Measurements from ENCODE around the gene TP63. TPM values are rescaled to one million over a fixed set of nuclear protein-coding genes. Genes with fewer than 3 reads are reported as not detected.

Gene TP63
- polyA plus RNA-seq, 4 donors: under 0.01 to 0.12 (median 0.03) TPM; not detected in 1

DNA sequence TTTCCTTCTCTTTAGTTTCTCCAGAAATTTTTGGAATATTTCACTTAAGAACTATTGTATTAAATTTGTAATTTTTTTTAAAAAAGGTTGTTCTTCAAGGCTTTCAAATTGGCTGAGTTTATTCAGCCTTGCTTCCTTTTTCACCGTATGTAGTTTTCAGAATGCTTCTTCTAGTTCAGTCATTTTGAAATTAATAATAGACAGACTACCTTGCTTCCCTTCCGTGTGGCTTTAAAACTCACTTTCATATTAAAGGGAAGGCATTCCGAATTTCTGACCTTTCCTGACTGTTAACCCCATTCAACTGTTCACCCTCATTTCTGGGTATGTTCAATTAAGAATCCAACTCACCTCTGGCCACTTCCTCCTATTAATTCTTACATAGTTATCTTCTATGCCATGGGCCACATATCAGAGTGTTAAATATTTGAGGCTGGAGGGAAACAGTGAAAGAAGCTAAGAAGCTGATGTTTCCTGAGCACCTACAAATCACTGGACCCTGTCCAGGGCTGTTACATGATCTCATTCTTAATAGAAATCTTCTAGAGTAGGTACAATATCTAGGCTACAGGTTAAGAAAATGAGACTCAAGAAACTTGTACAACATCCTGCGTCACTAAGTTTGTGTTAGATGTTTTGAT is 252.0 kb downstream of the TP63 start:
- Histone ChIP-seq H3K4me3 (ENCODE audit: low read depth in 1 of 3, low read length in 3 of 3) (no peak overlapping the region), H3K27me3 (ENCODE audit: control insufficient read depth in 3 of 3, insufficient read depth in 3 of 3, low read length in 3 of 3) (no peaks in the 10 kb centered on the region), H3K9me3 (ENCODE audit: control insufficient read depth in 2 of 2, insufficient read depth in 1 of 2, low read depth in 1 of 2, low read length in 1 of 2) (no peaks in the 10 kb centered on the region), H3K36me3 (ENCODE audit: control insufficient read depth in 3 of 3, insufficient read depth in 2 of 3, low read depth in 1 of 3, low read length in 3 of 3) (no peaks in the 10 kb centered on the region), H3K27ac (ENCODE audit: low read depth in 1 of 3, low read length in 2 of 3) (no peak overlapping the region), H3K4me1 (ENCODE audit: control insufficient read depth in 3 of 3, insufficient read depth in 2 of 3, low read depth in 1 of 3, low read length in 2 of 3) (no peaks in the 10 kb centered on the region)
- DNase-seq: no peak
- no peak for FAIRE-seq
- WGBS, 3 donors: 73 to 77% (median 75%) methylated on average over 4 of the region's 4 CpGs

- WGBS, 3 donors: 61 to 66% (median 62%) methylated on average over 4 of the region's 4 CpGs
- Histone ChIP-seq H3K9me3 (ENCODE audit: control insufficient read depth in 2 of 2, insufficient read depth in 1 of 2, low read depth in 1 of 2, low read length in 1 of 2) (no peaks in the 10 kb centered on the region), H3K4me3 (ENCODE audit: low read depth in 1 of 3, low read length in 3 of 3) (no peak overlapping the region), H3K27me3 (ENCODE audit: control insufficient read depth in 3 of 3, insufficient read depth in 3 of 3, low read length in 3 of 3) (no peaks in the 10 kb centered on the region), H3K4me1 (ENCODE audit: control insufficient read depth in 3 of 3, insufficient read depth in 2 of 3, low read depth in 1 of 3, low read length in 2 of 3) (no peaks in the 10 kb centered on the region), H3K27ac (ENCODE audit: low read depth in 1 of 3, low read length in 2 of 3) (no peak overlapping the region), H3K36me3 (ENCODE audit: control insufficient read depth in 3 of 3, insufficient read depth in 2 of 3, low read depth in 1 of 3, low read length in 3 of 3) (no peaks in the 10 kb centered on the region)
- FAIRE-seq (no peak), DNase-seq (no peak)
Observed at GRCh38 chr3:189890496-189890895, 259.3 kb downstream of the TP63 start.

DNA sequence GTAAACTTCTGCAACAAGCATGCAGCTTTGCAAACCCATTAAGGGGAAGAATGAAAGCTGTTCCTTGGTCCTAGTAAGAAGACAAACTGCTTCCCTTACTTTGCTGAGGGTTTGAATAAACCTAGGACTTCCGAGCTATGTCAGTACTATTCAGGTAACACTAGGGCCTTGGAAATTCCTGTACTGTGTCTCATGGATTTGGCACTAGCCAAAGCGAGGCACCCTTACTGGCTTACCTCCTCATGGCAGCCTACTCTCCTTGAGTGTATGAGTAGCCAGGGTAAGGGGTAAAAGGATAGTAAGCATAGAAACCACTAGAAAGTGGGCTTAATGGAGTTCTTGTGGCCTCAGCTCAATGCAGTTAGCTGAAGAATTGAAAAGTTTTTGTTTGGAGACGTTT is 265.3 kb downstream of the TP63 start:
- H3K9me3 ChIP-seq (ENCODE audit: control insufficient read depth in 2 of 2, insufficient read depth in 1 of 2, low read depth in 1 of 2, low read length in 1 of 2): no peaks in the 10 kb centered on the region
- no peak overlapping the region for H3K27ac ChIP-seq (ENCODE audit: low read depth in 1 of 3, low read length in 2 of 3)
- no peaks in the 10 kb centered on the region for H3K36me3 ChIP-seq (ENCODE audit: control insufficient read depth in 3 of 3, insufficient read depth in 2 of 3, low read depth in 1 of 3, low read length in 3 of 3)
- H3K4me1 ChIP-seq (ENCODE audit: control insufficient read depth in 3 of 3, insufficient read depth in 2 of 3, low read depth in 1 of 3, low read length in 2 of 3): no peaks in the 10 kb centered on the region
- no peaks in the 10 kb centered on the region for H3K27me3 ChIP-seq (ENCODE audit: control insufficient read depth in 3 of 3, insufficient read depth in 3 of 3, low read length in 3 of 3)
- DNase-seq: no peak
- 76 to 87% (median 79%) methylated on average over 3 of the region's 3 CpGs for WGBS, 3 donors
- H3K4me3 ChIP-seq (ENCODE audit: low read depth in 1 of 3, low read length in 3 of 3): no peak overlapping the region
- FAIRE-seq: no peak

GRCh38 chr3:189897406-189897805 is 266.2 kb downstream of the TP63 start:
- no peaks in the 10 kb centered on the region for H3K36me3 ChIP-seq (ENCODE audit: control insufficient read depth in 3 of 3, insufficient read depth in 2 of 3, low read depth in 1 of 3, low read length in 3 of 3)
- 86 to 92% (median 87%) methylated on average over 2 of the region's 2 CpGs for WGBS, 3 donors
- H3K9me3 ChIP-seq (ENCODE audit: control insufficient read depth in 2 of 2, insufficient read depth in 1 of 2, low read depth in 1 of 2, low read length in 1 of 2): no peaks in the 10 kb centered on the region
- no peaks in the 10 kb centered on the region for H3K27me3 ChIP-seq (ENCODE audit: control insufficient read depth in 3 of 3, insufficient read depth in 3 of 3, low read length in 3 of 3)
- FAIRE-seq (no peak), DNase-seq (no peak)
- H3K4me3 ChIP-seq (ENCODE audit: low read depth in 1 of 3, low read length in 3 of 3): no peak overlapping the region
- H3K27ac ChIP-seq (ENCODE audit: low read depth in 1 of 3, low read length in 2 of 3): no peak overlapping the region
- H3K4me1 ChIP-seq (ENCODE audit: control insufficient read depth in 3 of 3, insufficient read depth in 2 of 3, low read depth in 1 of 3, low read length in 2 of 3): no peaks in the 10 kb centered on the region

DNA sequence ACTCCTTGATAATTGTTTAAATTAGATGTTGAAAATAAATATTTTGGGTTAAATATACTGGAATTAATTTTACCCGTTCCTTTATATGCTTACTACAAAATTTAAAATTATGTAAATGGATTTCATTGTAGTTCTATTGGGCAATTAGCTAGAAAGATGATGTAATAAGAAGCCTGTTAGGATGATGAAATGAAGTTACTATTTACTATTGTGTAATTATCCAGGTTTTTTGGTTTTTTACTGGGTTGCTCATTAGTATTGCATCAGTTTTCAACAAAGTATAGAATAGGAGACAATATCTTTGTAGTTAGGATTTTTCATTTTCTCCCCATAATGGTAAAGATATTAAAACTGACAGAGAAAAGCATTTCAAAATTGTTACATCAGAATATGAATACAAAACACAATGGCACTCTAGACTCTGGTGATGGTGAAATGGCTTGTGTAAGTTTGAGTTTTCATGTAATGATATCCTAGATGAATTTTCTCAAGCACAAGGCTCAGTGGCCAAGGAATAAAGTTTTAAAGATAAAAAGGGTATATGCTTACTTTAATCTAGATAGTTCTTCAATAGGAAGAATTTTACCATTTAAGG is 267.5 kb downstream of the TP63 start:
- Histone ChIP-seq H3K27ac (ENCODE audit: low read depth in 1 of 3, low read length in 2 of 3) (no peak overlapping the region), H3K27me3 (ENCODE audit: control insufficient read depth in 3 of 3, insufficient read depth in 3 of 3, low read length in 3 of 3) (no peaks in the 10 kb centered on the region), H3K4me3 (ENCODE audit: low read depth in 1 of 3, low read length in 3 of 3) (no peak overlapping the region), H3K4me1 (ENCODE audit: control insufficient read depth in 3 of 3, insufficient read depth in 2 of 3, low read depth in 1 of 3, low read length in 2 of 3) (peaks cover 0 to 3% (median 0%) of the 10 kb centered on the region in 3 donors), H3K36me3 (ENCODE audit: control insufficient read depth in 3 of 3, insufficient read depth in 2 of 3, low read depth in 1 of 3, low read length in 3 of 3) (no peaks in the 10 kb centered on the region), H3K9me3 (ENCODE audit: control insufficient read depth in 2 of 2, insufficient read depth in 1 of 2, low read depth in 1 of 2, low read length in 1 of 2) (no peaks in the 10 kb centered on the region)
- no peak for FAIRE-seq
- 89 to 97% (median 92%) methylated on average over 1 of the region's 1 CpG for WGBS, 3 donors
- DNase-seq: no peak

DNA sequence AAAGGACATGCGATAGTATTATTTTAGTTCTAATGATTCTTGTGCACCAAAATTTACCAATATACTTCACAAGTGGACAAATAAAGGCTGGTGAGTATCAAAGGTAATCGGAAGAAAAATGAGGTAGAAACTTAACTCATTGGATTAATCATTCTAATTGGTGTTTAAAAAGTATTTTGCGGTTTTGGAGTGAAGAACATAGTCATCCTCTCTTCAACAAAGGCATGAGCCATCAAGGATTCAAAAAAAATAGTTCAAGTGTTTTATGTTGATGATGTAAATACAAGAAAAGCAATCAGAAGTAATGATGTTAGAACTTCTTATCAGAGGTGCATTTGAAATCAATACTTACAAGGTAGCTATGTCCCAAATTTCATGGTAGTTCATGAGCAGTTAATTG is 268.0 kb downstream of the TP63 start:
- Histone ChIP-seq H3K9me3 (ENCODE audit: control insufficient read depth in 2 of 2, insufficient read depth in 1 of 2, low read depth in 1 of 2, low read length in 1 of 2) (no peaks in the 10 kb centered on the region), H3K4me3 (ENCODE audit: low read depth in 1 of 3, low read length in 3 of 3) (no peak overlapping the region), H3K4me1 (ENCODE audit: control insufficient read depth in 3 of 3, insufficient read depth in 2 of 3, low read depth in 1 of 3, low read length in 2 of 3) (peaks cover 0 to 5% (median 0%) of the 10 kb centered on the region in 3 donors), H3K27me3 (ENCODE audit: control insufficient read depth in 3 of 3, insufficient read depth in 3 of 3, low read length in 3 of 3) (no peaks in the 10 kb centered on the region), H3K36me3 (ENCODE audit: control insufficient read depth in 3 of 3, insufficient read depth in 2 of 3, low read depth in 1 of 3, low read length in 3 of 3) (no peaks in the 10 kb centered on the region), H3K27ac (ENCODE audit: low read depth in 1 of 3, low read length in 2 of 3) (no peak overlapping the region)
- no peak for DNase-seq
- 93 to 96% (median 95%) methylated on average over 3 of the region's 3 CpGs for WGBS, 3 donors
- FAIRE-seq: no peak

GRCh38 chr3:189900578-189900977 is 269.4 kb downstream of the TP63 start:
- DNase-seq: no peak
- no peaks in the 10 kb centered on the region for H3K36me3 ChIP-seq (ENCODE audit: control insufficient read depth in 3 of 3, insufficient read depth in 2 of 3, low read depth in 1 of 3, low read length in 3 of 3)
- peaks cover 0 to 5% (median 0%) of the 10 kb centered on the region in 3 donors for H3K4me1 ChIP-seq (ENCODE audit: control insufficient read depth in 3 of 3, insufficient read depth in 2 of 3, low read depth in 1 of 3, low read length in 2 of 3)
- FAIRE-seq: no peak
- no peaks in the 10 kb centered on the region for H3K9me3 ChIP-seq (ENCODE audit: control insufficient read depth in 2 of 2, insufficient read depth in 1 of 2, low read depth in 1 of 2, low read length in 1 of 2)
- H3K4me3 ChIP-seq (ENCODE audit: low read depth in 1 of 3, low read length in 3 of 3): no peak overlapping the region
- no peak overlapping the region for H3K27ac ChIP-seq (ENCODE audit: low read depth in 1 of 3, low read length in 2 of 3)
- 72 to 77% (median 75%) methylated on average over 5 of the region's 5 CpGs for WGBS, 3 donors
- H3K27me3 ChIP-seq (ENCODE audit: control insufficient read depth in 3 of 3, insufficient read depth in 3 of 3, low read length in 3 of 3): no peaks in the 10 kb centered on the region

- Histone ChIP-seq H3K36me3 (ENCODE audit: control insufficient read depth in 3 of 3, insufficient read depth in 2 of 3, low read depth in 1 of 3, low read length in 3 of 3) (no peaks in the 10 kb centered on the region), H3K9me3 (ENCODE audit: control insufficient read depth in 2 of 2, insufficient read depth in 1 of 2, low read depth in 1 of 2, low read length in 1 of 2) (no peaks in the 10 kb centered on the region), H3K27me3 (ENCODE audit: control insufficient read depth in 3 of 3, insufficient read depth in 3 of 3, low read length in 3 of 3) (no peaks in the 10 kb centered on the region), H3K4me1 (ENCODE audit: control insufficient read depth in 3 of 3, insufficient read depth in 2 of 3, low read depth in 1 of 3, low read length in 2 of 3) (peaks cover 0 to 5% (median 0%) of the 10 kb centered on the region in 3 donors), H3K27ac (ENCODE audit: low read depth in 1 of 3, low read length in 2 of 3) (no peak overlapping the region), H3K4me3 (ENCODE audit: low read depth in 1 of 3, low read length in 3 of 3) (no peak overlapping the region)
- FAIRE-seq: no peak
- DNase-seq: no peak
- WGBS, 3 donors: 85 to 92% (median 90%) methylated on average over 6 of the region's 6 CpGs
Observed at GRCh38 chr3:189901481-189901880, 270.3 kb downstream of the TP63 start.
